NCI-H748 treated with DMSO at 0.1 percent for 48 hours (cell line): ENCODE results near the gene PLAAT2.
"Not testable (repeated sequence)": the region's sequence is repeated elsewhere in the genome, so short reads cannot be mapped to it uniquely, and the experiment has no call there.

Experiments
- DNase-seq: peaks from one replicate; lab custom pipeline; 2025; lab: John Stamatoyannopoulos, UW

Gene PLAAT2

DNA sequence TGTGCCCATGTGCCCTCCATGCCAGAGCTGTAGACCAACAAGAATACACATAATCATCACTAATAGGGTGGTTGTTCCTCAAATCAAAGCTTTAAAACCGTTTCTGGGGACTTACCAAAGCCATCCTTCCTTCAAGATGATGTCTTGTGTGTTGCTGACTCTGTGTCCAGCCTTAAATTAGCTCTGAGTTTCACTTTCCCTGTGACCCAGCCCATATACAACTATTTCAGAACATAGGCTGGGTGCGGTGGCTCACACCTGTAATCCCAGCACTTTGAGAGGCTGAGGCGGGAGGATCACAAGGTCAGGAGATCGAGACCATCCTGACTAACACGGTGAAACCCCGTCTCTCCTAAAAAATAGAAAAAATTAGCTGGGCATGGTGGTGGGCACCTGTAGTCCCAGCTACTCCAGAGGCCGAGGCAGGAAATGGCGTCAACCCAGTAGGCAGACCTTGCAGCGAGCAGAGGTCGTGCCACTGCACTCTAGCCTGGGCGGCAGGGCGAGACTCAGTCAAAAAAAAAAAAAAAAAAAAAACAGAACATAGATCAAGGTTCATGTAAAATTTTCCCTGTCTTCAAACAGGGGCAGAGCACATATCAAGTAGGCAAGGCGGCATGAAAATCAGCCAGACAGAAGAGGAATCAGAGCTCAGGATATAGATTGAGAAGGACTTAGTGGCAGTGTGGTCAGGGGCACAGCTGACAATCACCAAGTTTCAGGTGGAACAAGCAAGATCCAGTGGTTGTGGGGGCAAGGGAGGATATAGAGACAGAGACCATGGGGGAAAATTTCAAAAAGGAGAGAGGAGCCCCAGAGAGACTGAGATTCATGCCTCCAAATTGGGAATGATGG is at the start of gene PLAAT2:
PLAAT2 (minus strand) TSS at position 179 of the 855 bp plus-strand sequence; CDS start at position 124, 55 bp downstream.
- DNase-seq = no peak

DNA sequence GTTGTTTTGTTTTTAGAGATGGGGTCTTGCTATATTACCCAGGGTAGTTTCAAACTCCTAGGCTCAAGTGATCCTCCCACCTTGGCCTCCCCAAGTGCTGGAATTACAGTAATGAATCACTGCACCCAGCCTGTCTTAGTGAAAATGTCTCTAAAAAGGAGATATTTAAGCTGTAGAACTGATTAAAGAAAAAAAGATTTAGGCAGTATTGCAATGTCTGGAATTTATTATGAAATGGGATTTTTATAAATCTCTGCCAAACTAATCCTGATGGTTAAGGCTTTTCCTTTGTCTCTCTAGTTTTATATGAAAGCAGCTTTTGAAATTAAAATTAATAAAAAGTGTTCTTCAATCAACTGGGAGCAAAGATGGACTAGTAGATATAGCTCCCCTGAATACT is 49.0 kb upstream of the PLAAT2 start:
- no peak for DNase-seq

DNA sequence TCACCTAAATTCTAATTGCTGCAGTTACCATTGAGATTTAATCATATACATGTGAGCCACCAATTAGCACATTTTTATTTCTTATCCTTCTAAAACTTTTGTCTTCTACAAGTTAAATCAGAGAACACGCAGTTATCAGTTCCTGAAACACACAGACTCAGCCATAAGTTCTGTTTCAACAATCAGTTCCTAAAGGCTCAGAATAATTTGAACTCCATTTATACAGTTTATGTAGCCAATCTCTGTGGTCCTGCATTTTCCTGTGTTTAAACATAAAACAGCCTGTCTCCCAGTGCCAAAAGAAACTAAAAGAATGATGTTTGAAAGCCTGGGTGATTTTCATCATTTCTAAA is 48.2 kb upstream of the PLAAT2 start:
- DNase-seq = no peak

DNA sequence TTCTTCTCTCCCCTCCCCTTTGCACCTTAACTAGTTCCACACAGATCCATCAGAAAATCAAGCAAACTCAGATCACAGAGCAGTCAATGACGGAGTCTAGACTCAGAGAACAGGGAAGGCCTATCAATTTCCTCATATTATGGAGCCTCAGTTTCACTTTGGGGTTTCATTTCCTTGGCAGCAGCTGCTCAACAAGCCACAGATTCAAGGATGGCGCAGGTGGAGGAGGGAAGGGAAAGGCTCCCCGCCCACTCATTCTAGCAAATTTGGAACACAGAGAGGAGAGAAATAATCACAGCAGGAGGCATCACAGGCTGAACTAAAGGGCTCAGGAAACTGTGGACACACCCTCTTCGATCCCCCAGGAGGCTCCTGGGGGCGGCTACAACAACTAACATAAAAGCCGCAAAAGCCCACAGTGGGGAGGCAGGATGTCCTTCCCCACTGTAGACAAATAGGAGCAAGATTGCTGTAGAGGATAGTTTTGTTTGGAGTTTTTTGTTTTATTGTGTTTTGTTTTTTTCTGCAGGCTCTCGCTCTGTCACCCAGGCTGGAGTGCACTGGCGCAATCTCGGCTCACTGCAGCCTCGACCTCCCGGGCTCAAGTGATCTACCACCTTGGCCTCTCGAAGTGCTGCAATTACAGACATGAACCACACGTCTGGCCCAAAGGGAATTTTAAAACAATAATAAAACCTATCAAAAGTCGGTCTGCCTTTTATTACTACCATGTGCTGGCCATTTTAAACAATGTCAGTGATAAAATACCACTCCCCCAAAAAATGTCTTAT is 47.6 kb upstream of the PLAAT2 start:
- DNase-seq = peak; percentile 66

DNA sequence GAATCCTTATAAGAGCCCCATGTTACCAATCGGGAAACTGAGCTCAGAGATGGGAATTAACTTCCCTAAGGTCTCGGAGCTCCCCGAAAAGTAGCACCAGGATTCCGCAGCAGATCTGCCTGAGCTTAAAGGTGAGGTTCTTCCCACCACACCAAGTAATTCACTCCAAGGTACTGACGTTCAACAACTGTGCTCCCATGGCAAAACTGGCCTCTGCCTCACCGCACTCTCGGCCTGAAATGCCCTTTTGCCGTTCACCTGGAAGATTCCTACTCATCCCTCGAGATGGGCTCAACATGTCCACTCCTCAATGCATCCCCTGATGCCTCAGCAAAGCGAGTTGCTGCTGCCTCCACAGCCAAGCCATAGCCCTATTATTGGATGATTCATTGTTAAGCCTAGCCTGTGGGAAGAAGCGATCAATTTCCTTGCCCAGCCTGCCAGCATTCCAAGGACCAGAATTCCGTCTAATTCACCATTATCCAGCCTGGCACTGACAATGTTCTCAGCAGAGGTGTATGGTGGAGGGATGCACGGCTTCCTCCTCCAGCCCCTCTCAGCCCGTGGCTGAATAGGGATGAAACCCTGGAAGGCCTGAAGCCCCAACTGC is 46.9 kb upstream of the PLAAT2 start:
- no peak for DNase-seq

DNA sequence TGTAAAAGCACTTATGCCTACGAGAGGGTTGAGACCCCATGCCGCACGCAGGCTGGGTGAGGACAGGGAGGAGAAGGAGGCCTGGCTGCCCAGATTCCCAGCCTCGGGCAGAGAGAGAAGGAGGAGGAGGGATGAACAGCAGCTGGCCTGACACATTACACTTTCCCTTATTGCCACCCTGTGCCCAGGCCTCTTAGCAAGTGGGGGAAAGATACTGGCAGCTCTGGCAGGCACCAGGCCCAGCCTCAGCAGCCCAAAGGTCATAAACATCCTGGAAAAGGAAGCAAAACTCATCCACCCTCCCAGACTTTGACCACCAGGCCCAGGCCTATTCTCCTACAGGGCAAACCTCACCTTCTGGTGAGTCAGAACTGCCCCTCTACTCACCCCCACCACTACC is 46.4 kb upstream of the PLAAT2 start:
- DNase-seq = no peak

DNA sequence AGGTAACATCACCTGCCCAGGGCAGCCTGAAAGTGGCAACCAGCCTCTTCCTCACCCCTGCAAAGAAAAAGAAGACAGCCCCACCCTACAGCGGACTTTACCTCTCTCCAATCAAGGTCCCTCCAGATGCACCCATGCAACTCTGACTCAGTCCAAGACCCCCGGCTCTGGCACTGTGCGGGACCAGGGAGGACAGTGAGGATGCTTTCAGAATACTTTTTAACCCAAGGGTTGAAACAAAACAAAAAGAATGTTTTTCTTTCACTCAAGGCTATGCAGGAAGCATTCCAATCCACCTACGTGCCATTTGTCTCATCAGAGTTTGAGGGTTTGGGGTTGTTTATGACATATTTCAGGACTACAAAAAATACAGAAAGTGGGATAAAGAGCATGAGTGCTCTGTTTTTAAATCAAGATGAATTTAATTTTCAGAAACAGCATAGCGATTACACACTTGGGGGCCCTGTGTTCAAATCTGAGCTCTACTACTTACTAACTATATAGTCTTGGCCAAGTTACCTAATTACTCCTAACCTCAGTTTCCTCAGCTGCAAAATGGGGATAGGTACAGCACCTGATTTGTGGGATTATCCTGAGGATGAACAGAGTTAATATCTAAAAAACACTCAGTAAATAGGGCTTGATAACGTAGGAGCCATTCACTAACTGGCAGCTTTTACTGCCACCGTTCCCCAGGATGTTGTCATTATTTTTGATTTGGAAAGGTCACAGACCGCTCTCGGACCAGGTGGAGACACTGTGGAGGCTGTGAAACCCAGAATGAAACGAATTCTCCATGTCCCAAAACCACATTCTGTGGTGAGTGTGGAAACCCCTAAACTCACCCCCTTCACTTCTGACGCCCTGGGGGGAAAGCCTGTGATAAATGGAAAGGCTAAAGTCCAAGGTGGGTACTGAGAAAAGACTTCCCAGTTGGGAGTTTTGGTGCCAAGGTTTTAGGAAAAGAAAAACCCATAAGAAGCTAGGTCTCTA is 45.5 kb upstream of the PLAAT2 start:
- no peak for DNase-seq

DNA sequence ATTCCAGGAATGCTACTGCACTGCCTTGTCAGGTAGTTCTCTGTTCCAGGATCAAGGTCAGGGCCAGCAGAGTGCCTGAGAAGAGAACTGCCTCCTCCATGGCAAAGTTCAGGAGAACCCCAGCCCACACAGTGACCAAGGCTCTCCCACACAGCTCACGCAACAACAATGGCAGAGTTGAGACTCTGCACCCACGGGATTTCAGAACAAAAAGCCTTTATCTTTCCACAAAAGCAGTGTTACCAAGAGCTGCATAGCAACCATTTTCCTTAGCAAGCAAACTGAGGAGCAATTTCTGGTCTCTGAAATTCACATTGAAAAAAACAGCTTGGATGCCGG is 40.0 kb upstream of the PLAAT2 start:
- no peak for DNase-seq

DNA sequence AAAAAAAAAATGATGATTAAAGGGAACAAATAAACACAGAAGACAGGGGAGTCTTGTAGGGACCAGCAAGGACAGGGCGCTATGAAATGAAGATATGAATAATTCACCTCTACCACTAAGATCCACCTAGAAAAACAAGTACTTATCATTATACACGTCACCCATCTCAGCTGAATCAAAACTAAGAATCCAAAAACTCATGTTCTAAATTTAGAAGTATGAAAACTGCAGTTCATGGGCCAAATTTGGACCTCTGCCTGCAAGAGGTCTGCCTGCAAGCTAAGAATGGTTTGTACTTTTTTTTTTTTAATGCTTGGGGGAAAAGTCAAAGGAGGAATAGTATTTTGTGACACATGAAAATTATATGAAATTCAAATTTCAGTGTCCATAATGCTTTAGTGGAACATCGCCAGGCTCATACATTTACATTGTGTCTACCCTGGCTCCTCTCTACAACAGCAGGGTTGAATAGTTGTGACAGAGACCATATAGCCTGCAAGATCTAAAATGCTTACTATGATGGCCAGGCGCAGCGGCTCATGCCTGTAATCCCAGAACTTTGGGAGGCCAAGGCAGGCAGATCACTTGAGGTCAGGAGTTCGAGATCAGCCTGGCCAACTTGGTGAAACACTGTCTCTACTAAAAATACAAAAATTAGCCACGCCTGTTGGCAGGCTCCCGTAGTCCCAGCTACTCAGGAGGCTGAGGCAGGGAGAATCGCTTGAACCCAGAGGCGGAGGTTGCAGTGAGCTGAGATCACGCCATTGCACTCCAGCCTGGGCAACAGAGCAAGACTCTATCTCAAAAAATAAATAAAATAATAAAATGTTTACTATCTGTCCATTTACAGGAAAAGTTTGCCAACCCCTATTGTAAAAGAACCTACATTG is 39.4 kb upstream of the PLAAT2 start:
- DNase-seq = not testable (repeated sequence)

DNA sequence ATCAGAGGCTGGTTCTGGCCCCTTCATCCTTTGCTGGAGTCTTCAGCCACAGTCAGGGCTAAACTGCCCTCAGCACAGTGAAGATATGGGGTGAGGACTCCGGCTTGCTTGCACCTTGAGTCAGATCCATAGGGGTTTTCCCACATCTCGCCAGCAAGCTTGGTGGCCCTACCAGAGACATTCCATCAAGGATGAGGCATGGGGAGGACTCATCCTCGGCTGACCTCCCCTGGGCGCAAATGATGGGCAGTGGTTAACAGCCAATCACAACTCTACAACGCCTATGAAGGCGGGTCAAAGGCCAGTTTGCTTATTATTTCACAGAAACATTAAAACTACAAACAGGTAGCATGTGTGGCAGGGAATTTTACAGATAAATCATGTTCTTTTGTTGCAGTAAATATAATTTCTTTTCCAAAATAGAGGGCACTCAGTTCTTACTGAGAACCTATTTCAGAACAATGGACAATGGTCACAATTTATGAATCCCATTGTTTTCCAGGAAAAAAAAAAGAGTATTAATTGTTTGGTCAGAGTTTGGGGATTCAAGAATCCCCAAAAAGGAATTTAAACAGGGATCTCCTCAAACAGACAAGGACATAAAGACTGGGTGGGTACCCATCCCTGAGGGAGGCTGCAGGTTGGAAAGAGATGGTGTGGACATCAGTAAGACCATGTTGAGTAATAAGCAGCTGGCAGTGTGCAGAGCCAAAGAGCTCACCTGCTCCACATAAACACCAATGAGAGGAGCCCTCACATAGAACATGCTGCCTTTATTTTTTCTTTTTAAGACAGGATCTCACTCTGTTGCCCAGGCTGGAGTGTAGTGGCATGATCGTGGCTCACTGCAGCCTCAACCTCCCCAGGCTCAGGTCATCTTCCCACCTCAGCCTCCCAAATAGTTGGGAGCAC is 36.3 kb upstream of the PLAAT2 start:
- no peak for DNase-seq

DNA sequence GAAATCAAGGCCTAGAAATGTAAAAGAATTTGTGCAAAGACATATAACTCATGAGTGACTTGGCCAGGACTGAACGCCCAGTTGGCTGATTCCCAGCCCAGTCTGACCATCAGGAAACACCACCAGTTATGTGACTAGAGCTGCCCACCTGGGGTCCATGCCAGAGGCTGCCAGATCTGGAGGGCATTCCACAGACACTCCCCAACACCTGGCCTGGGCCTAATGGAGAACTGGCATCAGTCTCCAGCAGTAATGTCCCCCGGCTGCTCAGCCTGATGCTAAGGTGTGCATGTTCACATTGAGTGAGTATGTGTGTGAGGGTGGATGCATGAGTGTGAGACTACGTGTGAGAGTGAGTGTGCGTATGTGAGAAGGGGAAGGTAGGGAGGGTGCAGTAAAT is 35.4 kb upstream of the PLAAT2 start:
- no peak for DNase-seq

DNA sequence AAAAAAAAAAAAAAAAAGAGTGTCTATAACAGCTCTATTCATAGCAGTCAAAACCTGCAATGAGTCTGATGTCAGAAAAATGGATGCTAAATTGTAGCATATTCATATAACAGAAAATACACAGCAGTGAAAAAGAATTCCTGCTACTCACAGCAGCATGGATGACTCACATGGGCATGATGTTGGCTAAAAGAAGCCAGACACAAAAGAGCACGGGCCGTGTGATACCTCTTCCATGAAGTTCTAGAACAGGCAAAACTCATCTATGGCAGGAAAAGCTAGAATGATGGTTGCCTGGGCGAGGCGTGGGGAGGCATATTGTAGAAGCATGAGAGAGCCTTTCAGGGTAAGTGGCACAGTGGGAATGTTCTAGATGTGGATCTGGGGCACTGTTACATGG is 32.1 kb upstream of the PLAAT2 start:
- DNase-seq = no peak

DNA sequence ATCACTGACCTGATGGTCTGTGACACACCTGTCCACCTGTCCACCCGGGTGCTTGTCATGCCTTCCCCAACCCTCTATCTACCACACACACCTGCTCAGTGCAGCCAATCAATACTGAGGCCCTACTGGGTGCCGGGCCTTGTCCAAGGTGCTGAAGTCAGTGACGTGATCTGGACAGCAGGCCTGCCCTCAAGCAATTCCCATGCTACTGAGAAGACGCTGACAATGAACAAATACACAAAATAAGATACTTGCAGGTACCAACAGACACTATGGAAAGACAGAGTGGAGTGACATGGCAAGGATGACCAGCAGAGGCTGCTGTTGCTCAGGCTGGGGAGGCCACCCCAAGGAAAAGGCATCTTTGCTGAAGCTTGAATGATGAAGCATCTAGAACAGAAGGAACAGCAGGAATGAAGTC is 29.8 kb upstream of the PLAAT2 start:
- no peak for DNase-seq

DNA sequence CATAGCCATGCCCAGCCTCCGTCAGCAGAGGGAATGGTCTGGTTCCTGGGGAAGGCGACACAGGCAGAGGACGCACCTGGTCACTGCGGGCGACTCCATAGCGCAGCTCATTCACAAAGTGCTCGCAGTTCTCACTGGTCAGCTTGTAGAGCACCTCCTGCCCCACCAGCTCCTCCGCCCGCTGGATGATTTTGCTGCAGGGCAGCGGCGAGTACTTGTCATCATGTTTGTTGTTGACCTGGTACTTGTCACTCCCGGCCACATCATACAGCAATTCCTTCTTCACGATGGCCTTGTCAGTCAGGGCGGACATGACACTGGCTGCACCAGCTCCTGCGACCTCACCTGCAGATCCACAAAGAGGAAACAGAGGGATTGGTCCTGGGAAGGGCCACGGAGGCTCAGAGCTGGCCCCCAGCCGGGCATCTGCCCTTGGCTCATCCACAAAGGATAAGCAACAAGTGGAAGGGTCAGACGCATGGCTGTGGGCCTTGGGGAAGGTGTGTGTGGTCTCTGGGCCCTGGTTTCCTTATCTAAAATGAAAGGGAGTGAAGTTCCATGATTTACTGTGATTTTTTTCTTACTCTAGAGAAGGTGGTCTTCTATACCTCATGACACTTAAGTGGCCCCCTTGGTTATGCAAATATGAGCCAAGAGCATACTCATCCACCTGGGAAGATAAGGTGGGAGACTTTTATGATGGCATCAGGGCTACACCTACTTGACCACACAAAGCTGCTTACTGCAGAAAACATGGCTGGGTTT is 27.0 kb upstream of the PLAAT2 start:
- DNase-seq = no peak

DNA sequence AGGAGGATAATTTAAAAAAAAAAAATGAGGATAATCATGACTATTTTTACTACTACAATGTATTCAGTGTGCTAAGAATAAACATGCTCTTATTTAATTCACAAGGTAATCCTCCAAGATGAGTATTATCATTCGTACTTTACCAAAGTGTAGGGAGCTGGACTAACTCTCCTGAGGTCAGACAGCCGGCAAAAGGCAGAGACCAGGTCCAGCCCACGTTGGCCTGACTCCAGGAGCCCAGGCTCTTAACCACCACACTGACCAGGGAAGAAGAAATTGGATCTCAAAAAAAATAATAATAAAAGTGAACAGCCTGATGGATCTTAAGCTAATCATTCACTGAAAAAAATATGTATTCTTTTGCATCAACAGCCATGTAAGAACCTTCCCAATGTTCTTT is 25.8 kb upstream of the PLAAT2 start:
- no peak for DNase-seq

DNA sequence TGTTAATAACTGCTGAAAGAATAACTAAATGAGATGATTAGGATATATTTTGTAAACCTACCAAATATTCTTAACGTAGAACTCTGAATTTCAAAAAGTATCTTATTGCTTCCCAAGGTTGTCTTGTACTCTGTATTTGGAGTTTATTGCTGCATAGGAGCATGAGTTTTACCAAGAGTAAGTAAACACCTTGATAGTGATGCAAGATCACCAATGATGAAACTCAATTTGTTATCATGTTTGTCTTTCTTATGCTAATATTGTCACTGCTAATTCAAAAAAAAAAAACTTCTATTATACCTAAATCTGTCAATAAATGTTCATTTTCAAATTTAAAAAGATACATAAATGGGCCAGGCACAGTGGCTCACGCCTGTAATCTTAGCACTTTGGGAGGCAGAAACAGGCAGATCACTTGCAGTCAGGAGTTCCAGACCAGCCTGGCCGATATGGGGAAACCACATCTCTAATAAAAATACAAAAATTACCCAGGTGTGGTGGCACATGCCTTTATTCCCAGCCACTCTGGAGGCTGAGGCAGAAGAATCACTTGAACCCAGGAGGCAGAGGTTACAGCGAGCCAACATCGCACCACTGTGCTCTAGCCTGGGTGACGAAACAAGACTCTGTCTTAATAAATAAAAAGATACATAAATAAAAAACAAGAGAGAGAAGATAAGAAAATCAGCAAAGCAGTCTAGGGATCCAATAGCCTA is 23.4 kb upstream of the PLAAT2 start:
- no peak for DNase-seq

DNA sequence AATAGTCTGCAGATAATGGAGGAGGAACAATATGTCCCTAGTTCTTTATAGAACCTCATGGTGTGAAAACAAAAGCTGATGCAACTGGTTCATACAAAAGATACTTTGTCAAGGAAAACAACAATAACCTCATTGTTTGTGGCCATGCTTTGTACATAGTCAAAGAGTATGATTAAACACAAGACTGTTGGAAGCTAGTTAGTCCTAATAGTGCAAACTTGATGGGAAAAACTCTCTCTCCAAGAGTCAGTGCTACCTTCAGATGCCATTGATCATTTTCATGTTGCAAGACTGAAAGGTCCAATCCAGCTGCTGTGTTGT is 20.1 kb upstream of the PLAAT2 start:
- no peak for DNase-seq

DNA sequence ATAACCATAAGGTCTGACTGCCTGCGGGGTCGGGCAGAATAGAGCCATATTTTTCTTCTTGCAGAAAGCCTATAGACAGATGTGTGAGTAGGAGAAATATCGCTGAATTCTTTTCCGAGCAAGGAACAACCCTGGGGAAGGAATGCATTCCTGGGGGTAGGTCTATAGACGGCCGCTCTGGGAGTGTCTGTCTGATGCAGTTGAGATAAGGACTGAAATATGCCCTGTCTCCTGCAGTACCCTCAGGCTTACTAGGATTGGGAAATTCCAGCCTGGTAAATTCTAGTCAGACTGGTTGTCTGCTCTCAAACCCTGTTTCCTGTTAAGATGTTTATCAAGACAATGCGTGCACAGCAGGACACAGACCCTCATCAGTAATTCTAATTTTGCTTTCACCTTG is 18.0 kb upstream of the PLAAT2 start:
- DNase-seq = not testable (repeated sequence)
